ENCODE measurements around the gene ACP7.
"Not testable (repeated sequence)": the region's sequence is repeated elsewhere in the genome, so short reads cannot be mapped to it uniquely, and the experiment has no call there.

The ACP7 gene

GRCh38 chr19:39077323-39077722 is 6.8 kb upstream of the ACP7 start:
- DNase-seq (ENCODE audit: low spot score), result no peak

- no peak for DNase-seq (ENCODE audit: low spot score)
These were observed 5.5 kb upstream of the ACP7 start for GRCh38 chr19:39078436-39079200.

GRCh38 chr19:39080431-39080830 is 3.7 kb upstream of the ACP7 start:
- no peak for DNase-seq (ENCODE audit: low spot score)

GRCh38 chr19:39082167-39082566 is 2.0 kb upstream of the ACP7 start:
- DNase-seq (ENCODE audit: low spot score), result no peak

GRCh38 chr19:39082745-39083598 is 1.2 kb upstream of the ACP7 start:
- DNase-seq (ENCODE audit: low spot score), result no peak

GRCh38 chr19:39083599-39083982 is 577 bp upstream of the ACP7 start:
- DNase-seq (ENCODE audit: low spot score), result no peak

- DNase-seq (ENCODE audit: low spot score), result no peak
These were observed 538 bp downstream of the ACP7 start for GRCh38 chr19:39084732-39085080.

- DNase-seq (ENCODE audit: low spot score), result no peak
These were observed 1.2 kb downstream of the ACP7 start for GRCh38 chr19:39085392-39085791.

GRCh38 chr19:39086386-39086785 is 2.2 kb downstream of the ACP7 start:
- no peak for DNase-seq (ENCODE audit: low spot score)

- DNase-seq (ENCODE audit: low spot score), result no peak
These were observed 3.9 kb downstream of the ACP7 start for GRCh38 chr19:39087907-39088686.

- DNase-seq (ENCODE audit: low spot score), result not testable (repeated sequence)
These were observed 5.8 kb downstream of the ACP7 start for GRCh38 chr19:39090016-39090415.

GRCh38 chr19:39090881-39091280 is 6.7 kb downstream of the ACP7 start:
- DNase-seq (ENCODE audit: low spot score), result no peak

- not testable (repeated sequence) for DNase-seq (ENCODE audit: low spot score)
These were observed 11.8 kb downstream of the ACP7 start for GRCh38 chr19:39095799-39096540.

GRCh38 chr19:39097299-39097698 is 13.1 kb downstream of the ACP7 start:
- DNase-seq (ENCODE audit: low spot score), result no peak

- DNase-seq (ENCODE audit: low spot score), result no peak
These were observed 13.6 kb downstream of the ACP7 start for GRCh38 chr19:39097721-39098120.

- no peak for DNase-seq (ENCODE audit: low spot score)
These were observed 14.4 kb downstream of the ACP7 start for GRCh38 chr19:39098365-39099269.

GRCh38 chr19:39099341-39099740 is 15.2 kb downstream of the ACP7 start:
- no peak for DNase-seq (ENCODE audit: low spot score)

GRCh38 chr19:39100500-39101166 is 16.5 kb downstream of the ACP7 start:
- no peak for DNase-seq (ENCODE audit: low spot score)

GRCh38 chr19:39103151-39103550 is 19.0 kb downstream of the ACP7 start:
- DNase-seq (ENCODE audit: low spot score), result no peak

GRCh38 chr19:39104186-39104596 is 20.0 kb downstream of the ACP7 start:
- no peak for DNase-seq (ENCODE audit: low spot score)

All from HuH-7 (cell line).